Trophoblast cell (in vitro differentiated cells and primary cell): Measurements from ENCODE around the gene NBAS.
A peak's percentile ranks its signal among the peaks of the same experiment; 100 is the strongest.

Experiments used
- DNase-seq, 2 donors: peaks; one replicate each; pipeline ENCODE4 v3.0.0-alpha.2; 2016
- H2AFZ ChIP-seq: 2 replicates; pipeline ENCODE4 v1.6.1; 2013; ENCODE audit warnings: low read length, moderate library complexity, mild to moderate bottlenecking; ENCODE audit not compliant: insufficient read depth, poor library complexity
- H2AK5ac ChIP-seq: 2 replicates; pipeline ENCODE4 v1.6.1; 2013; ENCODE audit warnings: mild to moderate bottlenecking, low read length
- H2BK120ac ChIP-seq: 2 replicates; pipeline ENCODE4 v1.6.1; 2013; ENCODE audit warnings: low read length, mild to moderate bottlenecking, moderate library complexity; ENCODE audit not compliant: insufficient read depth, poor library complexity
- H2BK12ac ChIP-seq: 2 replicates; pipeline ENCODE4 v1.6.1; 2013; ENCODE audit warnings: mild to moderate bottlenecking, low read length, moderate library complexity
- H2BK5ac ChIP-seq: 2 replicates; pipeline ENCODE4 v1.6.1; 2013; ENCODE audit warnings: low read length, low read depth, moderate library complexity, mild to moderate bottlenecking; ENCODE audit not compliant: poor library complexity
- H3K14ac ChIP-seq: 2 replicates; pipeline ENCODE4 v1.6.1; 2013; ENCODE audit warnings: mild to moderate bottlenecking, low read length
- H3K18ac ChIP-seq: 2 replicates; pipeline ENCODE4 v1.6.1; 2013; ENCODE audit warnings: mild to moderate bottlenecking, low read length
- H3K23ac ChIP-seq: 2 replicates; pipeline ENCODE4 v1.6.1; 2013; ENCODE audit warnings: low read length
- H3K27ac ChIP-seq: 2 replicates; pipeline ENCODE4 v1.5.1; 2013; ENCODE audit warnings: low read depth, mild to moderate bottlenecking, inconsistent platforms, low read length, moderate library complexity
- H3K27me3 ChIP-seq: 2 replicates; pipeline ENCODE4 v1.6.1; 2013; ENCODE audit warnings: inconsistent platforms, mild to moderate bottlenecking, low read length, moderate library complexity; ENCODE audit not compliant: insufficient read depth
- H3K36me3 ChIP-seq, 2 experiments: 1 replicate in 1 of 2; 2 replicates in 1 of 2; pipeline ENCODE4 v1.6.1; 2013; ENCODE audit warnings: low read length in 2 of 2, mild to moderate bottlenecking in 2 of 2, moderate library complexity in 1 of 2; ENCODE audit not compliant: insufficient read depth in 2 of 2, control insufficient read depth in 1 of 2
- H3K4ac ChIP-seq: 2 replicates; pipeline ENCODE4 v1.6.1; 2013; ENCODE audit warnings: low read depth, mild to moderate bottlenecking, low read length, moderate library complexity
- H3K4me1 ChIP-seq, 2 experiments: 1 replicate in 1 of 2; 2 replicates in 1 of 2; pipeline ENCODE4 v1.6.1; 2013; ENCODE audit warnings: low read length in 2 of 2, mild to moderate bottlenecking in 2 of 2, moderate library complexity in 1 of 2; ENCODE audit not compliant: insufficient read depth in 2 of 2, control insufficient read depth in 1 of 2
- H3K4me2 ChIP-seq: 2 replicates; pipeline ENCODE4 v1.6.1; 2013; ENCODE audit warnings: inconsistent platforms, mild to moderate bottlenecking, low read length, moderate library complexity
- H3K4me3 ChIP-seq: 2 replicates; pipeline ENCODE4 v1.5.1; 2013; ENCODE audit warnings: mild to moderate bottlenecking, low read depth, low read length, inconsistent platforms
- H3K79me1 ChIP-seq: one replicate; pipeline ENCODE4 v1.6.1; 2013; ENCODE audit warnings: low read length
- H3K79me2 ChIP-seq: 2 replicates; pipeline ENCODE4 v1.6.1; 2013; ENCODE audit warnings: low read length, mild to moderate bottlenecking; ENCODE audit not compliant: control insufficient read depth, insufficient read depth, poor library complexity
- H3K9ac ChIP-seq: 2 replicates; pipeline ENCODE4 v1.6.1; 2013; ENCODE audit warnings: mild to moderate bottlenecking, low read length
- H3K9me3 ChIP-seq: 2 replicates; pipeline ENCODE4 v1.6.1; 2013; ENCODE audit warnings: low read depth, mild to moderate bottlenecking, control low read depth, inconsistent platforms, low read length; ENCODE audit not compliant: insufficient read depth
- H4K12ac ChIP-seq: 2 replicates; pipeline ENCODE4 v1.6.1; 2013; ENCODE audit warnings: low read depth, mild to moderate bottlenecking, low read length, moderate library complexity
- H4K8ac ChIP-seq: 2 replicates; pipeline ENCODE4 v1.6.1; 2013; ENCODE audit warnings: low read depth, mild to moderate bottlenecking, low read length, moderate library complexity
- H4K91ac ChIP-seq: one replicate; pipeline ENCODE4 v1.6.1; 2013; ENCODE audit warnings: low read depth, mild to moderate bottlenecking, low read length, moderate library complexity
- WGBS: extraction: QIAGEN DNeasy Blood & Tissue Kit; methylation state at CpG from one replicate; pipeline ENCODE4 v1.1.7; 2013; ENCODE audit warnings: missing lambda C conversion rate; ENCODE audit not compliant: insufficient read length, insufficient coverage; ENCODE audit errors: extremely low coverage; 5-methylcytosine and 5-hydroxymethylcytosine counted together

Gene NBAS

GRCh38 chr2:15334644-15335326 is 226.3 kb downstream of the NBAS start:
- no peaks in the 10 kb centered on the region for H3K9me3 ChIP-seq
- no peak overlapping the region for H2BK12ac ChIP-seq
- H3K4ac ChIP-seq = no peak overlapping the region
- peaks cover 2% of the 10 kb centered on the region in 2 experiments for H3K36me3 ChIP-seq
- WGBS = no CpG with 5 or more reads among the region's 5 CpGs
- no peak overlapping the region for H3K4me3 ChIP-seq
- no peak overlapping the region for H2AK5ac ChIP-seq
- no peak overlapping the region for H3K14ac ChIP-seq
- H3K18ac ChIP-seq = no peak overlapping the region
- no peak overlapping the region for H3K27ac ChIP-seq
- H3K9ac ChIP-seq = no peak overlapping the region
- H3K79me1 ChIP-seq = no peaks in the 10 kb centered on the region
- H2BK5ac ChIP-seq = no peak overlapping the region
- H3K79me2 ChIP-seq = no peaks in the 10 kb centered on the region
- H4K8ac ChIP-seq = no peak overlapping the region
- no peak overlapping the region for H3K4me2 ChIP-seq
- DNase-seq = peak in 1 of 2 donors; percentile 63
- no peak overlapping the region for H2BK120ac ChIP-seq
- no peak overlapping the region for H2AFZ ChIP-seq
- H3K4me1 ChIP-seq = no peaks in the 10 kb centered on the region
- H4K12ac ChIP-seq = no peak overlapping the region
- H4K91ac ChIP-seq = no peak overlapping the region
- H3K23ac ChIP-seq = no peak overlapping the region
- no peaks in the 10 kb centered on the region for H3K27me3 ChIP-seq

GRCh38 chr2:15331787-15332186 is 229.3 kb downstream of the NBAS start:
- WGBS = no CpG with 5 or more reads among the region's 2 CpGs
- no peaks in the 10 kb centered on the region for H3K27me3 ChIP-seq

GRCh38 chr2:15325296-15325695 is 235.8 kb downstream of the NBAS start:
- H3K27me3 ChIP-seq = no peaks in the 10 kb centered on the region
- no peak overlapping the region for H2BK120ac ChIP-seq
- H2AK5ac ChIP-seq = no peak overlapping the region
- H3K23ac ChIP-seq = no peak overlapping the region
- no CpG with 5 or more reads among the region's 1 CpG for WGBS
- H3K79me2 ChIP-seq = no peaks in the 10 kb centered on the region
- no peak overlapping the region for H3K9ac ChIP-seq
- DNase-seq = no peak
- H3K14ac ChIP-seq = no peak overlapping the region
- H2BK5ac ChIP-seq = no peak overlapping the region
- no peak overlapping the region for H2AFZ ChIP-seq
- no peak overlapping the region for H3K4ac ChIP-seq
- no peak overlapping the region for H4K12ac ChIP-seq
- H3K4me2 ChIP-seq = no peak overlapping the region
- no peak overlapping the region for H4K8ac ChIP-seq
- H3K79me1 ChIP-seq = no peaks in the 10 kb centered on the region
- no peak overlapping the region for H4K91ac ChIP-seq
- no peak overlapping the region for H3K4me3 ChIP-seq
- no peak overlapping the region for H3K27ac ChIP-seq
- no peaks in the 10 kb centered on the region for H3K36me3 ChIP-seq
- no peak overlapping the region for H2BK12ac ChIP-seq
- peaks cover 2% of the 10 kb centered on the region for H3K9me3 ChIP-seq
- no peak overlapping the region for H3K18ac ChIP-seq
- H3K4me1 ChIP-seq = no peaks in the 10 kb centered on the region

More at GRCh38 chr2:15331787-15332186, 229.3 kb downstream of the NBAS start:
- no peak overlapping the region for H3K14ac ChIP-seq
- no peak overlapping the region for H4K8ac ChIP-seq
- H4K12ac ChIP-seq = no peak overlapping the region
- no peak overlapping the region for H3K18ac ChIP-seq
- H2AFZ ChIP-seq = no peak overlapping the region
- no peak overlapping the region for H2BK12ac ChIP-seq
- H3K4ac ChIP-seq = no peak overlapping the region
- no peak overlapping the region for H4K91ac ChIP-seq
- H3K27ac ChIP-seq = no peak overlapping the region
- H3K79me2 ChIP-seq = no peaks in the 10 kb centered on the region
- H2AK5ac ChIP-seq = no peak overlapping the region
- H2BK5ac ChIP-seq = no peak overlapping the region
- H3K9ac ChIP-seq = no peak overlapping the region
- H3K79me1 ChIP-seq = no peaks in the 10 kb centered on the region
- peaks cover 2% of the 10 kb centered on the region in 2 experiments for H3K36me3 ChIP-seq
- no peak overlapping the region for H3K4me2 ChIP-seq
- no peak overlapping the region for H3K4me3 ChIP-seq
- H2BK120ac ChIP-seq = no peak overlapping the region
- no peaks in the 10 kb centered on the region for H3K9me3 ChIP-seq
- H3K4me1 ChIP-seq = no peaks in the 10 kb centered on the region
- H3K23ac ChIP-seq = no peak overlapping the region
- no peak for DNase-seq

- no peak overlapping the region for H3K4ac ChIP-seq
- H2AFZ ChIP-seq = no peak overlapping the region
- H3K4me1 ChIP-seq = no peaks in the 10 kb centered on the region
- H2BK12ac ChIP-seq = no peak overlapping the region
- H3K36me3 ChIP-seq = no peaks in the 10 kb centered on the region
- no peak overlapping the region for H2BK120ac ChIP-seq
- H3K79me1 ChIP-seq = no peaks in the 10 kb centered on the region
- WGBS = no CpG with 5 or more reads among the region's 1 CpG
- H3K27me3 ChIP-seq = no peaks in the 10 kb centered on the region
- no peak overlapping the region for H3K4me3 ChIP-seq
- H3K23ac ChIP-seq = no peak overlapping the region
- DNase-seq = no peak
- no peaks in the 10 kb centered on the region for H3K79me2 ChIP-seq
- H3K9ac ChIP-seq = no peak overlapping the region
- peaks cover 2% of the 10 kb centered on the region for H3K9me3 ChIP-seq
- H3K18ac ChIP-seq = no peak overlapping the region
- H4K91ac ChIP-seq = no peak overlapping the region
- no peak overlapping the region for H3K14ac ChIP-seq
- no peak overlapping the region for H4K12ac ChIP-seq
- no peak overlapping the region for H3K4me2 ChIP-seq
- H2BK5ac ChIP-seq = no peak overlapping the region
- H2AK5ac ChIP-seq = no peak overlapping the region
- H3K27ac ChIP-seq = no peak overlapping the region
- no peak overlapping the region for H4K8ac ChIP-seq
Observed at GRCh38 chr2:15323227-15323626, 237.9 kb downstream of the NBAS start.
